GM12801 (cell line): ENCODE measurements around the gene ACSM4.

Experiments used
- CTCF ChIP-seq: IDR thresholded peaks from one replicate; pipeline ENCODE4 v1.5.1; 2011; ENCODE audit warnings: control low read depth; ENCODE audit not compliant: insufficient read length; ENCODE audit errors: extremely low read depth

The ACSM4 gene

GRCh38 chr12:7304456-7304855, 584 bp downstream of the ACSM4 start:
- TF ChIP-seq CTCF, result no peak

- no peak for TF ChIP-seq CTCF
These were observed 6.2 kb downstream of the ACSM4 start for GRCh38 chr12:7310070-7310469.

- no peak for TF ChIP-seq CTCF
These were observed 16.1 kb downstream of the ACSM4 start for GRCh38 chr12:7319930-7320329.

- TF ChIP-seq CTCF, result no peak
These were observed 17.8 kb downstream of the ACSM4 start for GRCh38 chr12:7321624-7322023.

GRCh38 chr12:7322599-7322998, 18.7 kb downstream of the ACSM4 start:
- TF ChIP-seq CTCF, result no peak

- no peak for TF ChIP-seq CTCF
These were observed 20.3 kb downstream of the ACSM4 start for GRCh38 chr12:7324176-7324575.

GRCh38 chr12:7327918-7328317, 24.0 kb downstream of the ACSM4 start:
- no peak for TF ChIP-seq CTCF

GRCh38 chr12:7339675-7340074, 35.8 kb downstream of the ACSM4 start:
- no peak for TF ChIP-seq CTCF
